ENCODE data around the gene SDK1.

The SDK1 gene

DNA sequence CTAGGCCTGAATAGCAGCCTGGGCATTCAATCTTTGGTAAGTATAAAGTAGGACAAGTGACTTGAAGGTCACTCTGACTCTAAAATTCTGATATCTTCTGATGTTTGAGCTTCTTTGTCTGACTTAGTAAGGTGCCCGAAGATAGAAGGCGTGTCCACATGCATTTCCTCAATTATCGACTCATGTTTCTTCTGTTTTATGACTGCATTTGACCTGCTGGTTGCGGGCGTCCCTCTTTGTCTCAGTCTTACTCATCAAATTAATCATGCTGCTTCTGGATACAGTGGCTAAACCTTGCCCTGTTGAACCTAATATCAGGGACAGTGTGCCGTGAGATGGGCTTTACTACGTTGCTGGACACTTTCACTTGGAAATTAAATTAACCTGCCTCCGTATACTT is 534.1 kb downstream of the SDK1 start:
- no peak for DNase-seq

DNA sequence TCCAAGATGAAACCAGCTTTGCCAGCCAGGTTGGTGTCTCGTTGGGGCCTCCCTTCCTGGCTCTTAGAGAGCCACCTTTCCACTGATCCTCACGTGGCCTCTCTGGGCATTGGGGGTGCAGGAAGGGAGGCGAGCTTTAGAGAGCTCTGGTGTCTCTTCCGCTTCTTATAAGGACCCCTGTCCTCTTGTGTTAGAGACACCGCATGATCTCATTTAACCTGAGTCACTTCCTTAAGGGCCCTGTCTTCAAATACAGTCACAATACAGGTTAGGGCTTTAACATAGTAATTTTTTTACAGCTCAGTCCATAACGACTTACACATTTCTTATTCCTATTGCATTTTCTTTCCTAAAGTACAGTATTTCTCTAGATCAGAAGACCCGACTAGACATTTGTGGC is 535.8 kb downstream of the SDK1 start:
- DNase-seq: no peak

- no peak for DNase-seq
Measured at GRCh38 chr7:3844540-3845151, 543.6 kb downstream of the SDK1 start.

DNA sequence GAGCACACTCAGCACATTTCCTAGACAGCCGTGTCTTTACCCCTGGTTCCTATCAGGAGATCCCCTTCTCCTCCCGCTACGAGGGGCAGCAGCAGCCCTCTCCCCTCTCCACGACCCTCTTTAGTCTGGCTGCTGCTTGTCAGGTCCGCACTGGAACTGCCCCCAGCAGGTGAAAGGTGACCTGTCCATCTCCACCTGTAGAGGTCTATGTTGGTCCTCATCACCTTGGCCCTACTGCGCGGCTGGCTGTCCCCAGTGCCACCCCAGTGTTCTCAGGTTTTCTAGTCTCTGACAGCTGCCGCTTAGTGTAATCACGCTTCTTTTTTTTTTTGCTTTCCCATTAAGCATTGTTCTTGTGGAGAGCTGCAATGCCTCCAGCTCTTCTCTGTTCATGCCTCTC is 545.7 kb downstream of the SDK1 start:
- no peak for DNase-seq

DNA sequence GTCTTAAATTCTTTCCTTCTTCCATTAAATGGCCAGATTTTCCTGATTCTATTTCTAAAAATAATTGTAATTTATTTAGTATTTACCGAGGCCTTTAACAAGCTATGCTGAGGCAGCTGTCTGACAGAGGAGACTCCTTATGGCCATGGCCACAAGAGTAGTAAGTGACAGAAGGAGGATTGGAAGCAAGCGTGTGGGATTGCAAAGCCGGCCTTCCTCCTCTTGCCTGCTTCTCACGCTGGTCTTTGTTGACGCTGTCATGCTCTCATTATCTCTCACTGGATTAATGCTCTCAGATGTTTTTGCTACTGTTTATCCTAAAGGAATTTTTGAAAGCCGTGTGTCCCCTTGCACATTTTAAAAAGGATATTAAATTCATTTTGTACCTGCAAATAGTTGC is 546.3 kb downstream of the SDK1 start:
- DNase-seq: no peak

DNA sequence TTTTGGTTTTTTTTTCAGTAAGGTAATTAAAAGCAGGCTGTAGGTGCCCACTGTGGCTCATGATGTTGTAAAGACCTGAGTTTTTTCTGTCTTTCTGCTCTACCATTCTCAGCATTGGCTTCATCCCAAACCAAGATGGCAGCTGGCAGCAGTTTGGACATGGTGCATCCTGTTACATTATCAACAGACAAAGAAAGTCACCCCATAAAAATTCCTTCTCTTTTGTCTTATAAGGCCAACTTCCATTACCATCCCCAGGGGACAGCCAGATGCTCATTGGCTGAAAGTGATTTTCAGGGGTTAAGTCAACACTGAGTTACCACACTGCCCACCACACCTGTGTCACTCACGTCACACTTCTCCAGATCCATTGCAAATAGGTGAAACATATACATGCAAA is 558.4 kb downstream of the SDK1 start:
- no peak for DNase-seq

- DNase-seq: no peak
Measured at GRCh38 chr7:3860932-3861331, 559.9 kb downstream of the SDK1 start.

GRCh38 chr7:3861386-3861785 is 560.3 kb downstream of the SDK1 start:
- no peak for DNase-seq

DNA sequence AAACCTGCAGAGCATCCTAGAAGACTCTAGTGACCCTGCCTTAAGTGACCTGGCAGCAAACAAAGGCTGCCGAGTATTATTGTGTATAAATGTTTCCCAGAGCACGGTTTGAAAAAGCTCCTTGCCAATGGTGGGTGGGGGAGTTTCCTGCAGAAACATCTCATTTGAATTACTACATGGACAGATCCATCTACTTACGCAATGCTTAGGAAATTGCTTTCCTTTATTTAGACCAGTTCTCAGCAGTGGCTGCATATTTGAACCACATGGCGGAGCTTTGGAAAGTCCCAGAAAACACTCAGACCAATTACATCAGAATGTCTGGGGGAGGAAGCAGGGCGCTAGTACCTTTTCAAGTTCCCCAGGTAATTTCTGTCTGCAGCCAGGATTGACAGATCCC is 560.9 kb downstream of the SDK1 start:
- DNase-seq: peak; percentile 9 to 66

DNA sequence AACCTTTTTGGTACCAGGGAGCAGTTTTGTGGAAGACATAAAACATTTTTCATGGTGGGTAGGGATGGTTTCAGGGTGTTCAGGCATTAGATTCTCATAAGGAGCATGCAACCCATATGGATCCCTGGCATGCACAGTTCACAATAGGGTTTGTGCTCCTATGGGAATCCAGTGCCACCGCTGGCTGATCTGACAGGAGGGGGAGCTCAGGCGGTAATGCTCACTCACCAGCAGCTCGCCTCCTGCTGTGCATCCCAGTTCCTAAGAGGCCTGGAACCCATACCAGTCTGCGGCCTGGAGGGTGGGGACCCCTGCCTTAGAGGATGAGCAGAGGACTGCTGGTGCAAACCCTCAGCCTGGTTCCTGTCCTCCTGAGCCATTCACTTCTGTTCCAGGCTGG is 561.7 kb downstream of the SDK1 start:
- no peak for DNase-seq

DNA sequence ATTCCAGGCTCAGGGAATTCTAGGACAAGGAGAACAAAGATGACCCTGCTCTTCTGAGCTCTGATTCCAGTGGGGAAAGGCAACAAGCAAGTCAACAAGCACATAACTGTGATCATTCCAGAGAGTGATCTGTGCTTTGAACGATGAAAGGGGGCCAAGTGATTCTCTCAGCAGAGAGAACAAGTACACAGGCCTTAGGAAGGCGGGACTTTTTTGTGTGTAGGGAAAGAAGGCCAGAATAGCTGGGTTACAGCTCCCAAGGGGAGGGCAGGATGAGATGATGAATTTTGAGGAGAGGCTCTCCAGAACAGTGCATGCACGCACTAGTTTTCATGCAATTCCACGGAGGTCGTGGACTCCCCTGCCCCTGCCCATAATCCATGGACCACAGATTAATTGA is 565.2 kb downstream of the SDK1 start:
- no peak for DNase-seq

DNA sequence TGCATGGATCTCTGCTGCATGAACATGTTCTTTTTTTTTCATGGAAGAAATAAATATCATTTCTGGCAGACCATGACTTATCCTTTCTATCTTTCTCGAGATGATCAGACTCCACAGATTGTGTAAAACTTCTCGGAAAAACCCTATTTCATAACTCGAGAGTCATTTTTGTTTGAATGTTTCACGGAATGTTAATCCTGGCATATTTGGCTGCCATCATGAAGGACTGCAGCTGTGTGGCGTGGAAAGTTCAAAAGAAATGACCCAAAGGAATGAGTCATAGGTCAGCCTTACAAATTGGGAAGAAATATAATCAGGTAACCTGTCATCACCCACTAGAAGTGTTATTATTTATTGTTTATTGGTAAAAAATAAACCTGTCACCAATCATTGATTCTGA is 566.8 kb downstream of the SDK1 start:
- DNase-seq: no peak

- DNase-seq: no peak
Measured at GRCh38 chr7:3879355-3880075, 578.5 kb downstream of the SDK1 start.

DNA sequence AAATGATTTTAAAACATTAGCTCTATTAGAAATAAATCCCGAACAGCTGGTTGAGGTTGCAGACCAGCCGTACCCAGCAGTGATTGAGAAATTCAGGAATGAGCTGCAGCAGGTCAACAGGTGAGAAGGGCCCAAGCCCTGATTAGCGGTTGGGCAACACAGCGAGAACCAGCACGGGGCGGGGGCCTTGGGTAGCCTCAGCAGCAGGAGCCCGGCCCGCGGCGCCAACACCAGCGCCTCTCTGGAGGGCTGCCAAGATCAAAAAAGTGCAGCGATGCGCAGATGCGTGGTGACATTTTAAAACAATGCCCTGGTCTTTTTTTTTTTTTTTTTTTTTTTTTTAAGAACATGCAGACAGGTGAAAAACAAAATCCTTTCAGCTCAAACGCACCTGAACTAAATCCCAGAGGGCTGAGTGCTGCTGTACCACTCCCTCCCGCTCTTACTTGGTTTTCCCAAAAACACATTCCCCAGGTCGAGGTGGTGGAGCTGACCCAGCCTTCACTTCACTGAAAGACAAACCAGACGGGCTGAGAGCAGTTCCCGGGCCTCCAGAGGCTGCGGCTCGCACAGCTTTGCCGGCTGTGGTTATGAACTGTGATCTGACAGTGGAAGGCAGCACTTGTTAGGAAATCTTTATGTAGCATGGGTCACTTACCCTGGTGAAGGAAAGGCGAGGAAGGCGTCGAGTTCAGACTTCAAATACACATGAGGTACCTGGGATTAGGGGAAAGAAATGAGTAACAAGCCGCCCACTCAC is 579.4 kb downstream of the SDK1 start:
- DNase-seq: no peak

DNA sequence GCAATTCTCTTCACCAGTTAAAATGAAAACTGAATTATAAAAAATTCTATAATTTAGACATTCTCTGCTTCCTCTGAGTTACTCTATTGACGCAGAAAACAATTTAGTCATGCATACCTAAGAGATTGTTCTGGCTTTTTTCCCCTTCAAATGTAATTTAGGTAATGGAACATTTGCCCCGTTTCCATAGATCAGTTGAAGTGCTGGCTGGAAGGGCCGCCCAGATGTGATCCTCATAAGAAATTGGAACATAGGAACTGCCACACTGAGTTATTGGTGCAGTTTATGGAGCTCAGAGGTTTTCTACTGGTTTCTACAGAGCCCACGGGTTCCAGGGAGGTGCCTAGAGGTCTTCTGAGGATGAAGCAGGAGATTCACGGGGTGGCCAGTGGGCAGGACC is 581.7 kb downstream of the SDK1 start:
- DNase-seq: no peak

GRCh38 chr7:3884543-3884942 is 583.5 kb downstream of the SDK1 start:
- no peak for DNase-seq

DNA sequence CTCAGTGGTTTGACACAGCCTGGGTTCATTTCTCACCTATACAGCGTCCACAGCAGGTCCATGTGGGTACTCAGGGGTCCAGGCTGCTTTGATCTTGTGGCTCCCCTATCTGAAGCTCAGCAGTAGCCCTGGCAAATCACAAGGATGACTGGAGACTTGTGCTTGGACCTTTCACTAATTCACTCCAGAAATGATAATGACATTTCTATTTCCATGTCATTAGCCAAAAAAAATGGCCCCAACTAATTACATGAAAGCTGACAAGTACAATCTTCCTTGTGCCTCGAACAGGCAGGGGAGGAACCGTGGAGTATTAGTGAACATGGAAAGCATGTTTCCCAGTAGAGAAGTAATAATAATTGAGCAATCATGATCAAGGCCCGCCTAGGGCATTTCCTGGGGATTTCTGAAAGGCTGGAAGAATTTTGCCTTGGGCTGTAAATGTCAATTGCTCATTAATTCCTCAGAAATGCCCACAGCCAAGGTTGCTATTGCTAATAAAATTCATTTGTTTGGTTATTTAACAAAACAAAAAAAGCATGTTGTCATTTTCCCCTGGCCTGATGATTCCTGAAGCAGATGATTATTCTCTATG is 586.1 kb downstream of the SDK1 start:
- DNase-seq: peak; percentile 4 to 29

- DNase-seq: no peak
Measured at GRCh38 chr7:3888096-3888495, 587.0 kb downstream of the SDK1 start.

- no peak for DNase-seq
Measured at GRCh38 chr7:3892157-3892556, 591.1 kb downstream of the SDK1 start.

DNA sequence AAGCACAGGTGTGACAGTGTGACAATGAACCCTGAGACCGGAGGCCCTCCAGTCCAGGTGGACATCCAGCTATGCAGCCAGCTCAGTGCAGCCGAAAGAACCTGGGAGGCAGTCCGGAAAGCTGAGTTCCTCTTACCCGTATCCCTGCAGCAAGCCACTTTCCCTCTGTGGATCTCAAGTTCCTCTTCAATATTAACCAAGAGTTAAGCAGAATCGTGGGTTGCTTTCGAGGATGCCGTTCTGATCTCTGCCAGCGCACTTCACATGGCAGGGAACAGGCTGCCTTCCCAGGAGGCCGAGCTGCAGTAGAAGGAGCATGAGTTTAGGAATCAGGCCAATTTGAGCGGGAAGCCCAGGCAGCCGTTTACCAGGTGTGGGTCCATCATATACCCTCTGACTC is 591.6 kb downstream of the SDK1 start:
- no peak for DNase-seq

DNA sequence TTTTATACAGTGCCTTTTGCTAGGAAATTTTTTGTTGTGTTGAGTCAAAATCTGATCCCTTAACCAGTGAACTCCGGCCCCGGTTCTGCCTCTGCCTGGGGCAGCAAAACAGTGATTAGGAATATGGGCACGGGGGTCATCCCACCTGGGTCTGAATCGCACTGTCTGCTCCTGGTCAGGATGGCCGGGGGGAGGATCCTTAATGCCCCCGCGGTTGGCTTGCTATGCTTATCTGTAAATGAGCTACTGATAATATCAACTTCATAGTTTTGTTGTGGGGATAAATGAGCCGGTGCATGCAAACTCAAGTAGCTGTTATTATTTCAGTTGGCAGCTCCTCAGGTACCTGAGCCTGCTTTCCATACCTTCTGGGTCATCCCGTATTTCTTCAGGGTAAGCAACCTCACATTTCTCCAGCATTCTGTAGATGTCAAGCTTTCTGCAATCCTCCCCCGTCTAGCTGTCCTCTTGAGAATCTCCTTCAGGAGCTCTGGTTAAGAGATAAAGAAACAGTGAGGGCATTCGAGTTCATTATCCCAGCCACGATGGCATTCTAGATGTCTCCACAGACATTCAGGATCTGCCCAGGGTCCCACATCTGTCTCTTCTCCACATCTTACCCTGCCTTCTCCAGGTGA is 592.2 kb downstream of the SDK1 start:
- DNase-seq: no peak

DNA sequence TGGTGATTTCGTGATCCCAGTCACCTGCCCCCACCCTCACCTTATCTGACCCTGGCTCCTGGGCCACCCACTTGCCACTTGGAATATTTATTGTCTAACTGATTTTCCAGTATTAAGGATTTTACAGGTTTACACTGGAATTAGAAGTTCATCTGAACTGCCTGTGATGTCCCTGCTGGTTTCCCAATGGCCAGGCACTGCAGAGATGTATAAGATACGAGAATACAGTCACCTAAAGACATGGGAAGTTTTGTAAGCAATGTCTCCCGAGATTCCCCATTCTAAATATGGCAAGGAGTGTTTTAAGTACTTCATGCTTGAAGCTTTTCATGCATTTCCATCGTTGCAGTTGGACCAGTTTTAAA is 592.7 kb downstream of the SDK1 start:
- no peak for DNase-seq

DNA sequence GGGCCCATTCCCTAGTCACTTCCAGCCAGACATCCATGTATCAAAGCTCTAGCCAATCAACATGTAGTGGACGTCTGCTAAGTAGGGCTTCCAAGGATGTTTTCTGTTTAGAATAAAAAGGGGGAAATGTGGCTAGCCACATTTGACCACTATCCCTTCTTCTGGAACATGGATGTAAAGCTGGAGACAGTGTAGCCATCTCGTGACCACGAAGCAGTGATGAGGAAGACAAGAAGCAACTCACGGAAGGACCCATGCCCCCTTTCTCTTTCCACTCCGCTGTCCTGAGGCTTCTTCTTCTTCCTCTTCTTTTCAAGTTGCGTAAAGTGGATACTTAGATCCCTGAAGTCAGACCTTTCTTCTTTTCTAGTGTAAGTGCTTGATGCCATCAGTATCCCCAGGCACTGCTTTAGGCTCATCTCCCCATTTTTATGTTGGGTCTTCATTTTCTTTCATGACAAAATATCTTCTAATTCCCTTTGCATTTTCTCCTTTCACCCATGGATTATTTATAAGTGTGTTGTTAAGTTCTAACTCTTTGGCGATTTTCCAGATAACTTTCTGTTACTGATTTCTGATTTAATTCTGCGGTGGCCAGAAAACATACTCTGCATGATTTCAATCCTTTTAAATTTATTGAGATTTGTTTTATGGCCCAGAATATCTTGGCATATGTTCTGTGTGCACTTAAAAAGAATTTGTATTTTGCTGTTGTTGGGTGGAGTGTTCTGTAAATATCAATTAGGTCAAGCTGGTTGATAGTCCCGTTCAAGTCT is 594.5 kb downstream of the SDK1 start:
- no peak for DNase-seq

Measured in inflammatory macrophage treated with lipopolysaccharide for 1 hour (primary cell).